AG09309 (cell line): ENCODE measurements around the gene KIAA0319L.

Source experiments
- DNase-seq: peaks from one replicate; pipeline ENCODE4 v3.0.0-alpha.2; 2010; ENCODE audit warnings: low read depth
- H3K4me3 ChIP-seq: 2 replicates; pipeline ENCODE4 v1.5.1; 2011; ENCODE audit warnings: mild to moderate bottlenecking, low read depth, low read length, moderate library complexity; ENCODE audit not compliant: control insufficient read depth
- CTCF ChIP-seq: IDR thresholded peaks from 2 replicates; pipeline ENCODE4 v1.5.1; 2011; ENCODE audit warnings: mild to moderate bottlenecking, low read depth, low read length, inconsistent platforms; ENCODE audit not compliant: insufficient read depth, control insufficient read depth; ENCODE audit errors: missing control alignments

KIAA0319L gene

GRCh38 chr1:35569936-35570335, 12.7 kb upstream of the KIAA0319L start:
- no peak for TF ChIP-seq CTCF
- H3K4me3 ChIP-seq: no peak overlapping the region
- DNase-seq: no peak

GRCh38 chr1:35568975-35569395, 11.8 kb upstream of the KIAA0319L start:
- H3K4me3 ChIP-seq: no peak overlapping the region
- TF ChIP-seq CTCF: peak; percentile 90
- no peak for DNase-seq

- no peak overlapping the region for H3K4me3 ChIP-seq
- no peak for TF ChIP-seq CTCF
- no peak for DNase-seq
These were observed 10.8 kb upstream of the KIAA0319L start for GRCh38 chr1:35567947-35568558.

GRCh38 chr1:35565742-35566133, 8.5 kb upstream of the KIAA0319L start:
- no peak for DNase-seq
- H3K4me3 ChIP-seq: no peak overlapping the region
- no peak for TF ChIP-seq CTCF

GRCh38 chr1:35564884-35565741, 7.9 kb upstream of the KIAA0319L start:
- TF ChIP-seq CTCF: no peak
- no peak overlapping the region for H3K4me3 ChIP-seq
- no peak for DNase-seq

- peak; percentile 88 for TF ChIP-seq CTCF
- no peak overlapping the region for H3K4me3 ChIP-seq
- DNase-seq: no peak
These were observed 7.1 kb upstream of the KIAA0319L start for GRCh38 chr1:35564037-35564883.
